Measurements from ENCODE around the gene GIPC3.

DNA sequence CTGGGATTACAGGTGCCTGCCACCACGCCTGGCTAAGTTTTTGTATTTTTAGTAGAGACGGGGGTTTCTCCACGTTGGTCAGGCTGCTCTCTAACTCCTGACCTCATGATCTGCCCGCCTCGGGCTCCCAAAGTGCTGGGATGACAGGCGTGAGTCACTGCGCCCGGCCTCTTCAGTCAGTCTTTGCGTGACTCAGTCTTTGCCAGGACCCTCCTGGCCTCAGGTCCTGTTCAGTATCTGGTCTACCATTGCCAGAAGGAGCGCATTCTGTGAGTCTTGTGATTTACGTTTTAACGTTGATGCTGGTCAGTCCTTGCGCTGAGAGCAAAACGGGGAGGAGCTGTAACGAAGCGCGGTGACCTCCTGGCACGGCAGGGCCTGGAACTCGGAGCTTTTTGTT, 20.1 kb upstream of the GIPC3 start:
- TF ChIP-seq CTCF (IDR thresholded peaks at IDR 0.05) (no peak), TEAD4 (IDR thresholded peaks at IDR 0.05; ENCODE audit: borderline replicate concordance, insufficient read depth) (no peak), EP300 (IDR thresholded peaks at IDR 0.05; ENCODE audit: borderline replicate concordance in 1 of 2, low read depth in 1 of 2, low read length in 1 of 2) (no peak), ZBTB33 (IDR thresholded peaks at IDR 0.05; ENCODE audit: borderline replicate concordance, low read depth) (no peak), POLR2AphosphoS5 (IDR thresholded peaks at IDR 0.05; ENCODE audit: low read depth, low read length) (no peak)
- TF ChIP-seq, protein P1, sequence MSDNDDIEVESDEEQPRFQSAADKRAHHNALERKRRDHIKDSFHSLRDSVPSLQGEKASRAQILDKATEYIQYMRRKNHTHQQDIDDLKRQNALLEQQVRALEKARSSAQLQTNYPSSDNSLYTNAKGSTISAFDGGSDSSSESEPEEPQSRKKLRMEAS (IDR thresholded peaks at IDR 0.05; ENCODE audit: low read depth), result no peak

All from SK-N-SH (cell line).